ENCODE results near the gene MAP3K21.

GRCh38 chr1:233433436-233434210 is 106.1 kb downstream of the MAP3K21 start:
- TF ChIP-seq, protein P1, sequence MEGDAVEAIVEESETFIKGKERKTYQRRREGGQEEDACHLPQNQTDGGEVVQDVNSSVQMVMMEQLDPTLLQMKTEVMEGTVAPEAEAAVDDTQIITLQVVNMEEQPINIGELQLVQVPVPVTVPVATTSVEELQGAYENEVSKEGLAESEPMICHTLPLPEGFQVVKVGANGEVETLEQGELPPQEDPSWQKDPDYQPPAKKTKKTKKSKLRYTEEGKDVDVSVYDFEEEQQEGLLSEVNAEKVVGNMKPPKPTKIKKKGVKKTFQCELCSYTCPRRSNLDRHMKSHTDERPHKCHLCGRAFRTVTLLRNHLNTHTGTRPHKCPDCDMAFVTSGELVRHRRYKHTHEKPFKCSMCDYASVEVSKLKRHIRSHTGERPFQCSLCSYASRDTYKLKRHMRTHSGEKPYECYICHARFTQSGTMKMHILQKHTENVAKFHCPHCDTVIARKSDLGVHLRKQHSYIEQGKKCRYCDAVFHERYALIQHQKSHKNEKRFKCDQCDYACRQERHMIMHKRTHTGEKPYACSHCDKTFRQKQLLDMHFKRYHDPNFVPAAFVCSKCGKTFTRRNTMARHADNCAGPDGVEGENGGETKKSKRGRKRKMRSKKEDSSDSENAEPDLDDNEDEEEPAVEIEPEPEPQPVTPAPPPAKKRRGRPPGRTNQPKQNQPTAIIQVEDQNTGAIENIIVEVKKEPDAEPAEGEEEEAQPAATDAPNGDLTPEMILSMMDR (IDR thresholded peaks at IDR 0.05): no peak
- no peak for TF ChIP-seq EZH2 (IDR thresholded peaks at IDR 0.05)
